ENCODE data around the gene GRIK3.

GRIK3 gene

GRCh38 chr1:37042506-37042905 lies 8.2 kb upstream of the GRIK3 start:
- H4K20me1 ChIP-seq (ENCODE audit: insufficient read depth, low read length, poor library complexity, severe bottlenecking): no peaks in the 10 kb centered on the region
- no peaks in the 10 kb centered on the region for H3F3A ChIP-seq (ENCODE audit: low read depth)
- no peaks in the 10 kb centered on the region for H3K79me2 ChIP-seq (ENCODE audit: insufficient read depth, low read length)
- no peak overlapping the region for H3K4me3 ChIP-seq (ENCODE audit: low read length, poor library complexity, severe bottlenecking)
- H3K9me2 ChIP-seq (replicated peaks; ENCODE audit: low read depth, low read length): no peaks in the 10 kb centered on the region
- H2AFZ ChIP-seq (ENCODE audit: low read length): no peak overlapping the region
- H3K36me3 ChIP-seq (ENCODE audit: insufficient read depth, low read length): no peaks in the 10 kb centered on the region
- H3K9me3 ChIP-seq (ENCODE audit: insufficient read depth, low read depth, low read length): no peaks in the 10 kb centered on the region
- no peak overlapping the region for H3K9ac ChIP-seq (ENCODE audit: low read depth, low read length, poor library complexity, severe bottlenecking)
- TF ChIP-seq EZH2phosphoT487 (IDR thresholded peaks at IDR 0.05; ENCODE audit: borderline replicate concordance) (no peak), CTCF (conservative IDR thresholded peaks at IDR 0.05; ENCODE audit: low read length) (no peak)
- H3K4me1 ChIP-seq (ENCODE audit: insufficient read depth, low read length, poor library complexity, severe bottlenecking): no peaks in the 10 kb centered on the region
- no peak overlapping the region for H3K4me2 ChIP-seq (ENCODE audit: low read depth, low read length, poor library complexity, severe bottlenecking)
- no peaks in the 10 kb centered on the region for H3K27me3 ChIP-seq (ENCODE audit: insufficient read depth, low read length, poor library complexity, severe bottlenecking)

- Histone ChIP-seq H4K20me1 (ENCODE audit: insufficient read depth, low read length, poor library complexity, severe bottlenecking) (no peaks in the 10 kb centered on the region), H3K9me2 (replicated peaks; ENCODE audit: low read depth, low read length) (no peaks in the 10 kb centered on the region), H2AFZ (ENCODE audit: low read length) (no peak overlapping the region), H3K9me3 (ENCODE audit: insufficient read depth, low read depth, low read length) (no peaks in the 10 kb centered on the region), H3K4me2 (ENCODE audit: low read depth, low read length, poor library complexity, severe bottlenecking) (no peak overlapping the region), H3K9ac (ENCODE audit: low read depth, low read length, poor library complexity, severe bottlenecking) (no peak overlapping the region), H3K36me3 (ENCODE audit: insufficient read depth, low read length) (no peaks in the 10 kb centered on the region), H3K27me3 (ENCODE audit: insufficient read depth, low read length, poor library complexity, severe bottlenecking) (no peaks in the 10 kb centered on the region), H3F3A (ENCODE audit: low read depth) (no peaks in the 10 kb centered on the region), H3K4me3 (ENCODE audit: low read length, poor library complexity, severe bottlenecking) (no peak overlapping the region), H3K4me1 (ENCODE audit: insufficient read depth, low read length, poor library complexity, severe bottlenecking) (no peaks in the 10 kb centered on the region), H3K79me2 (ENCODE audit: insufficient read depth, low read length) (no peaks in the 10 kb centered on the region)
- TF ChIP-seq CTCF (conservative IDR thresholded peaks at IDR 0.05; ENCODE audit: low read length): no peak
- TF ChIP-seq EZH2phosphoT487 (IDR thresholded peaks at IDR 0.05; ENCODE audit: borderline replicate concordance): no peak
These were observed 7.2 kb upstream of the GRIK3 start for GRCh38 chr1:37041483-37041882.

GRCh38 chr1:37040773-37041172 lies 6.5 kb upstream of the GRIK3 start:
- H3F3A ChIP-seq (ENCODE audit: low read depth): no peaks in the 10 kb centered on the region
- no peaks in the 10 kb centered on the region for H3K4me1 ChIP-seq (ENCODE audit: insufficient read depth, low read length, poor library complexity, severe bottlenecking)
- H3K9me3 ChIP-seq (ENCODE audit: insufficient read depth, low read depth, low read length): no peaks in the 10 kb centered on the region
- H3K79me2 ChIP-seq (ENCODE audit: insufficient read depth, low read length): no peaks in the 10 kb centered on the region
- no peak overlapping the region for H3K9ac ChIP-seq (ENCODE audit: low read depth, low read length, poor library complexity, severe bottlenecking)
- H4K20me1 ChIP-seq (ENCODE audit: insufficient read depth, low read length, poor library complexity, severe bottlenecking): no peaks in the 10 kb centered on the region
- TF ChIP-seq EZH2phosphoT487 (IDR thresholded peaks at IDR 0.05; ENCODE audit: borderline replicate concordance) (no peak), CTCF (conservative IDR thresholded peaks at IDR 0.05; ENCODE audit: low read length) (no peak)
- H3K4me2 ChIP-seq (ENCODE audit: low read depth, low read length, poor library complexity, severe bottlenecking): no peak overlapping the region
- no peak overlapping the region for H3K4me3 ChIP-seq (ENCODE audit: low read length, poor library complexity, severe bottlenecking)
- no peaks in the 10 kb centered on the region for H3K9me2 ChIP-seq (replicated peaks; ENCODE audit: low read depth, low read length)
- H3K27me3 ChIP-seq (ENCODE audit: insufficient read depth, low read length, poor library complexity, severe bottlenecking): no peaks in the 10 kb centered on the region
- no peak overlapping the region for H2AFZ ChIP-seq (ENCODE audit: low read length)
- no peaks in the 10 kb centered on the region for H3K36me3 ChIP-seq (ENCODE audit: insufficient read depth, low read length)

Data from Loucy (cell line).